Lower leg skin (tissue), 3 donors: ENCODE data around the gene EYS.

Experiments
- POLR2A ChIP-seq, 2 donors: fragments of 450-650 bp; IDR thresholded peaks; one replicate each; pipeline ENCODE4 v1.6.1; 2016 to 2017; ENCODE audit warnings: antibody characterized with exemption in 2 of 2, mild to moderate bottlenecking in 1 of 2, moderate library complexity in 1 of 2
- TF ChIP-seq, protein P1 (sequence below), 3 donors: fragments of 450-650 bp; IDR thresholded peaks; one replicate each; pipeline ENCODE4 v1.5.1; 2016; ENCODE audit warnings: antibody characterized with exemption in 3 of 3, mild to moderate bottlenecking in 3 of 3, moderate library complexity in 2 of 3

DNA sequence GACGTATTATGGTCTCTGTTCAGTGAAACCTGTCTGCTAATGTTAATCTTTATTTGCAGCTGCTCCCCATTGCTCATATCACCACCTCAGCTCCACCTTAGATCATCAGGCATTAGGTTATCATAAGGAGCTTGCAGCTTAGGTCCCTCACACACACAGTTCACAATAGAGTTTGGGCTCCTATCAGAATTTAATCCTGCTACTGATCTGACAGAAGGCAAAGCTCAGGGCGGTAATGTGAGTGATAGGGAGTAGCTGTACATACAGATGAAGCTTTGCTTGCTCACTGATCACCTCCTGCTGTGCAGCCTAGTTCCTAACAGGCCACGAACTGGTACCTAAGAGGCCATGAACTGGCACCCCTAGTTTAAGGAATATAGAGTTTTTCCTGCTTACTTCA lies 989.7 kb downstream of the EYS start:
- TF ChIP-seq, protein P1, sequence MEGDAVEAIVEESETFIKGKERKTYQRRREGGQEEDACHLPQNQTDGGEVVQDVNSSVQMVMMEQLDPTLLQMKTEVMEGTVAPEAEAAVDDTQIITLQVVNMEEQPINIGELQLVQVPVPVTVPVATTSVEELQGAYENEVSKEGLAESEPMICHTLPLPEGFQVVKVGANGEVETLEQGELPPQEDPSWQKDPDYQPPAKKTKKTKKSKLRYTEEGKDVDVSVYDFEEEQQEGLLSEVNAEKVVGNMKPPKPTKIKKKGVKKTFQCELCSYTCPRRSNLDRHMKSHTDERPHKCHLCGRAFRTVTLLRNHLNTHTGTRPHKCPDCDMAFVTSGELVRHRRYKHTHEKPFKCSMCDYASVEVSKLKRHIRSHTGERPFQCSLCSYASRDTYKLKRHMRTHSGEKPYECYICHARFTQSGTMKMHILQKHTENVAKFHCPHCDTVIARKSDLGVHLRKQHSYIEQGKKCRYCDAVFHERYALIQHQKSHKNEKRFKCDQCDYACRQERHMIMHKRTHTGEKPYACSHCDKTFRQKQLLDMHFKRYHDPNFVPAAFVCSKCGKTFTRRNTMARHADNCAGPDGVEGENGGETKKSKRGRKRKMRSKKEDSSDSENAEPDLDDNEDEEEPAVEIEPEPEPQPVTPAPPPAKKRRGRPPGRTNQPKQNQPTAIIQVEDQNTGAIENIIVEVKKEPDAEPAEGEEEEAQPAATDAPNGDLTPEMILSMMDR (IDR thresholded peaks at IDR 0.05) = no peak
- TF ChIP-seq POLR2A (IDR thresholded peaks at IDR 0.05) = no peak
